H9 (cell line): Measurements from ENCODE around the gene FOXO6. TPM values are rescaled to one million over a fixed set of nuclear protein-coding genes. Genes with fewer than 3 reads are reported as not detected.

Source experiments
- DNase-seq: peaks from one replicate; pipeline ENCODE4 v3.0.0-alpha.2; 2017
- H2AFZ ChIP-seq: one replicate; pipeline ENCODE4 v1.6.1; 2013; ENCODE audit warnings: mild to moderate bottlenecking, low read length, control low read depth, moderate library complexity
- H2AK5ac ChIP-seq: 2 replicates; pipeline ENCODE4 v1.6.1; 2013; ENCODE audit warnings: low read length, control low read depth, mixed read lengths; ENCODE audit not compliant: insufficient read length
- H2BK120ac ChIP-seq: one replicate; pipeline ENCODE4 v1.6.1; 2013; ENCODE audit warnings: low read depth, mild to moderate bottlenecking, low read length, control low read depth, inconsistent platforms; ENCODE audit not compliant: poor library complexity, severe bottlenecking
- H2BK12ac ChIP-seq: 2 replicates; pipeline ENCODE4 v1.6.1; 2013; ENCODE audit warnings: low read length, control low read depth, mixed read lengths, low read depth; ENCODE audit not compliant: insufficient read length
- H2BK15ac ChIP-seq: 2 replicates; pipeline ENCODE4 v1.6.1; 2013; ENCODE audit warnings: low read depth, low read length, control low read depth
- H2BK20ac ChIP-seq: one replicate; pipeline ENCODE4 v1.6.1; 2013; ENCODE audit warnings: low read depth, mild to moderate bottlenecking, low read length, control low read depth, inconsistent platforms; ENCODE audit not compliant: poor library complexity, severe bottlenecking
- H2BK5ac ChIP-seq: 2 replicates; pipeline ENCODE4 v1.6.1; 2013; ENCODE audit warnings: low read length, control low read depth, mixed read lengths; ENCODE audit not compliant: insufficient read length
- H3K14ac ChIP-seq: 2 replicates; pipeline ENCODE4 v1.6.1; 2013; ENCODE audit warnings: low read length, control low read depth; ENCODE audit not compliant: insufficient read depth
- H3K18ac ChIP-seq: 2 replicates; pipeline ENCODE4 v1.6.1; 2013; ENCODE audit warnings: low read depth, mild to moderate bottlenecking, mixed read lengths, low read length, control low read depth; ENCODE audit not compliant: insufficient read length
- H3K23ac ChIP-seq: 2 replicates; pipeline ENCODE4 v1.6.1; 2013; ENCODE audit warnings: low read length, control low read depth, mixed read lengths, low read depth; ENCODE audit not compliant: insufficient read length
- H3K23me2 ChIP-seq: 2 replicates; pipeline ENCODE4 v1.6.1; 2013; ENCODE audit warnings: low read depth, mild to moderate bottlenecking, mixed read lengths, low read length, control low read depth; ENCODE audit not compliant: insufficient read length, poor library complexity, severe bottlenecking
- H3K27ac ChIP-seq: 2 replicates; pipeline ENCODE4 v1.5.1; 2013; ENCODE audit warnings: low read length, control low read depth, mixed read lengths, low read depth; ENCODE audit not compliant: insufficient read length
- H3K27me3 ChIP-seq: 2 replicates; pipeline ENCODE4 v1.6.1; 2013; ENCODE audit warnings: low read length, control low read depth, inconsistent platforms; ENCODE audit not compliant: insufficient read depth
- H3K4ac ChIP-seq: 2 replicates; pipeline ENCODE4 v1.6.1; 2013; ENCODE audit warnings: low read depth, mild to moderate bottlenecking, control low read depth, inconsistent platforms, low read length, moderate library complexity
- H3K4me1 ChIP-seq: 2 replicates; pipeline ENCODE4 v1.6.1; 2013; ENCODE audit warnings: low read length, control low read depth, inconsistent platforms; ENCODE audit not compliant: insufficient read depth
- H3K4me2 ChIP-seq: 2 replicates; pipeline ENCODE4 v1.6.1; 2013; ENCODE audit warnings: low read length, control low read depth, mixed read lengths; ENCODE audit not compliant: insufficient read length, insufficient read depth
- H3K56ac ChIP-seq: 2 replicates; pipeline ENCODE4 v1.6.1; 2013; ENCODE audit warnings: low read depth, mild to moderate bottlenecking, mixed read lengths, low read length, control low read depth; ENCODE audit not compliant: insufficient read length
- H3K79me1 ChIP-seq: 2 replicates; pipeline ENCODE4 v1.6.1; 2013; ENCODE audit warnings: low read depth, mild to moderate bottlenecking, moderate library complexity, low read length, control low read depth, inconsistent platforms; ENCODE audit not compliant: insufficient read depth, poor library complexity, severe bottlenecking
- H3K79me2 ChIP-seq: 2 replicates; pipeline ENCODE4 v1.6.1; 2013; ENCODE audit warnings: low read length, control low read depth, inconsistent platforms; ENCODE audit not compliant: insufficient read depth
- H3K9ac ChIP-seq: 2 replicates; pipeline ENCODE4 v1.6.1; 2013; ENCODE audit warnings: low read length, control low read depth, mixed read lengths; ENCODE audit not compliant: insufficient read length; ENCODE audit errors: extremely low read depth
- H3K9me3 ChIP-seq: one replicate; pipeline ENCODE4 v1.6.1; 2013; ENCODE audit warnings: low read depth, low read length, inconsistent platforms; ENCODE audit not compliant: control insufficient read depth
- H3T11ph ChIP-seq: one replicate; pipeline ENCODE4 v1.6.1; 2013; ENCODE audit warnings: mild to moderate bottlenecking, low read length, control low read depth, inconsistent platforms
- H4K20me1 ChIP-seq: one replicate; pipeline ENCODE4 v1.6.1; 2013; ENCODE audit not compliant: control insufficient read depth, insufficient read length, insufficient read depth
- H4K5ac ChIP-seq: 2 replicates; pipeline ENCODE4 v1.6.1; 2013; ENCODE audit warnings: low read depth, mild to moderate bottlenecking, mixed read lengths, low read length, control low read depth; ENCODE audit not compliant: insufficient read length
- H4K8ac ChIP-seq: replicated peaks from 2 replicates; pipeline ENCODE4 v1.6.1; 2013; ENCODE audit warnings: low read length, control low read depth, mixed read lengths, low read depth; ENCODE audit not compliant: insufficient read length
- H4K91ac ChIP-seq: 2 replicates; pipeline ENCODE4 v1.6.1; 2013; ENCODE audit warnings: low read depth, mild to moderate bottlenecking, moderate library complexity, mixed read lengths, low read length, control low read depth; ENCODE audit not compliant: insufficient read length
- H3K27ac Mint-ChIP-seq, 3 experiments: 2 replicates in 2 of 3; 3 replicates in 1 of 3; pipeline ENCODE4 v1.8.0; 2020 to 2021; ENCODE audit warnings: mixed read lengths in 3 of 3, mild to moderate bottlenecking in 1 of 3, moderate library complexity in 1 of 3
- H3K27me3 Mint-ChIP-seq: 2 replicates; pipeline ENCODE4 v1.8.0; 2021; ENCODE audit warnings: low read depth, mild to moderate bottlenecking, moderate library complexity, mixed read lengths
- H3K36me3 Mint-ChIP-seq, 3 experiments: 2 replicates in 2 of 3; 3 replicates in 1 of 3; pipeline ENCODE4 v1.8.0; 2020 to 2021; ENCODE audit warnings: low read depth in 3 of 3, mixed read lengths in 3 of 3; ENCODE audit not compliant: insufficient read depth in 1 of 3
- H3K4me1 Mint-ChIP-seq, 2 experiments: 2 replicates each; pipeline ENCODE4 v1.8.0; 2020; ENCODE audit warnings: mixed read lengths in 2 of 2
- H3K4me3 Mint-ChIP-seq, 2 experiments: 2 replicates in 1 of 2; 3 replicates in 1 of 2; pipeline ENCODE4 v1.8.0; 2020 to 2021; ENCODE audit warnings: mild to moderate bottlenecking in 2 of 2, mixed read lengths in 2 of 2, moderate library complexity in 1 of 2
- H3K9me3 Mint-ChIP-seq, 2 experiments: 2 replicates in 1 of 2; 3 replicates in 1 of 2; pipeline ENCODE4 v1.8.0; 2020; ENCODE audit warnings: mild to moderate bottlenecking in 2 of 2, mixed read lengths in 2 of 2, moderate library complexity in 1 of 2
- WGBS: extraction: QIAGEN DNeasy Blood & Tissue Kit; methylation state at CpG from one replicate; pipeline ENCODE4 v1.1.7; 2013; ENCODE audit warnings: missing lambda C conversion rate, low lambda C conversion rate, mixed read lengths; ENCODE audit not compliant: insufficient read length; ENCODE audit errors: extremely low coverage; 5-methylcytosine and 5-hydroxymethylcytosine counted together
- total RNA-seq: library from RNA; stranded (reverse); gene quantifications from 2 replicates; pipeline ENCODE4 v1.2.1, GENCODE V29; 2021
- TF ChIP-seq, protein P1 (sequence below): fragments of 200-600 bp; sonication (generic); conservative IDR thresholded peaks from 3 replicates; pipeline ENCODE4 v1.8.0; 2021; ENCODE audit warnings: antibody characterized with exemption, mild to moderate bottlenecking

The FOXO6 gene
- total RNA-seq, 1 experiment from 2014 or later: 0.83 TPM

DNA sequence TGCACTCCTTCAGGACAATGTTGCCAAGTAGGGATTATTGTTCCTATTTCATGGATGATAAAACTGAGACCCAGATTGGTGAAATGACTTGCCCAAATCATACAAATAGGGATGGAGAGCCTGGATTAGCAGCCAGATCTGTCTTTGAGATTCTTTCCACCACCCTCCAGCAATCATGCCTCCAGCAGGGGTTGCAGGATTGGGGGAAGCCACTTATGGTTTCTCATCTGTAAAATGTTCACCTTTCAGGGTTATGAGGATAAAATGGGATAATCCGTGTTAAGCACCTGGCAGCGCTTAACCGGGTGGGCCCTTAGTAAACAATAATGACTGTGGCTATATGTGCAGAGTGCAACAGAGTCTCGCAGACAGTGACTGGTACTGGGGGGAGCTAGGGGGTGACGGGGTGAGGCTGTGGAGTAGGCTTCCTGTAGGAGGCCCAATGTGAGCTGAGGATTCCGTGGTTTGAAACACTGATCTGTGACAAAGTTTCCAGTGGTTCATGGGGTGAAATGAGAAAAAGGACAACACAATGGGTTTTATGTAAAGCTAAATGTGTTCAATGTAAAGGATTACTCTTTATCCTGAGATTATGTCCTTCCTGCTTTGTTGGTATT is 33.7 kb upstream of the FOXO6 start:
- H3K36me3 Mint-ChIP-seq: no peaks in the 10 kb centered on the region
- Histone ChIP-seq H2BK120ac (no peak overlapping the region), H3K27ac (no peak overlapping the region), H2AFZ (no peak overlapping the region), H2BK20ac (no peak overlapping the region), H3T11ph (no peak overlapping the region), H4K91ac (no peak overlapping the region), H4K20me1 (no peaks in the 10 kb centered on the region), H4K5ac (no peak overlapping the region), H3K9me3 (no peaks in the 10 kb centered on the region), H3K56ac (no peak overlapping the region), H4K8ac (no peak overlapping the region), H3K4me2 (no peak overlapping the region), H3K23ac (no peak overlapping the region), H3K27me3 (no peaks in the 10 kb centered on the region), H3K9ac (no peak overlapping the region), H3K4me1 (no peaks in the 10 kb centered on the region), H3K14ac (no peak overlapping the region), H2BK12ac (no peak overlapping the region), H2AK5ac (no peak overlapping the region), H3K4ac (no peak overlapping the region), H3K23me2 (no peaks in the 10 kb centered on the region), H3K79me2 (no peaks in the 10 kb centered on the region), H3K79me1 (no peaks in the 10 kb centered on the region), H3K18ac (no peak overlapping the region), H2BK5ac (no peak overlapping the region), H2BK15ac (no peak overlapping the region)
- DNase-seq: no peak
- H3K27me3 Mint-ChIP-seq: peaks cover 2% of the 10 kb centered on the region; the same call in 1 of the 2 replicates
- TF ChIP-seq, protein P1, sequence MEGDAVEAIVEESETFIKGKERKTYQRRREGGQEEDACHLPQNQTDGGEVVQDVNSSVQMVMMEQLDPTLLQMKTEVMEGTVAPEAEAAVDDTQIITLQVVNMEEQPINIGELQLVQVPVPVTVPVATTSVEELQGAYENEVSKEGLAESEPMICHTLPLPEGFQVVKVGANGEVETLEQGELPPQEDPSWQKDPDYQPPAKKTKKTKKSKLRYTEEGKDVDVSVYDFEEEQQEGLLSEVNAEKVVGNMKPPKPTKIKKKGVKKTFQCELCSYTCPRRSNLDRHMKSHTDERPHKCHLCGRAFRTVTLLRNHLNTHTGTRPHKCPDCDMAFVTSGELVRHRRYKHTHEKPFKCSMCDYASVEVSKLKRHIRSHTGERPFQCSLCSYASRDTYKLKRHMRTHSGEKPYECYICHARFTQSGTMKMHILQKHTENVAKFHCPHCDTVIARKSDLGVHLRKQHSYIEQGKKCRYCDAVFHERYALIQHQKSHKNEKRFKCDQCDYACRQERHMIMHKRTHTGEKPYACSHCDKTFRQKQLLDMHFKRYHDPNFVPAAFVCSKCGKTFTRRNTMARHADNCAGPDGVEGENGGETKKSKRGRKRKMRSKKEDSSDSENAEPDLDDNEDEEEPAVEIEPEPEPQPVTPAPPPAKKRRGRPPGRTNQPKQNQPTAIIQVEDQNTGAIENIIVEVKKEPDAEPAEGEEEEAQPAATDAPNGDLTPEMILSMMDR: no peak
- H3K9me3 Mint-ChIP-seq: no peaks in the 10 kb centered on the region
- no peak overlapping the region for H3K4me3 Mint-ChIP-seq
- WGBS: no CpG with 5 or more reads among the region's 6 CpGs
- no peak overlapping the region for H3K27ac Mint-ChIP-seq
- peaks cover 9 to 19% of the 10 kb centered on the region in 2 experiments; a peak in 3 of 4 replicates for H3K4me1 Mint-ChIP-seq
